Activated CD4-positive, CD25-positive, alpha-beta regulatory T cell treated with anti-CD3 and anti-CD28 coated beads, Interleukin-2, amount 50 U/mL, for 24 hours (primary cell): Measurements from ENCODE around the gene CCDC146.
"Not testable (repeated sequence)": the region's sequence is repeated elsewhere in the genome, so short reads cannot be mapped to it uniquely, and the experiment has no call there.

Source experiments
- ATAC-seq, 2 donors: fragments of 150-1000 bp; cut with Tn5 transposase; one replicate each; pipeline ENCODE4 v1.10.0; 2021; ENCODE audit warnings: mild to moderate bottlenecking in 1 of 2, moderate library complexity in 1 of 2

Gene CCDC146

GRCh38 chr7:77154917-77155464, 32.6 kb downstream of the CCDC146 start:
- peak; percentile 54 to 55 for ATAC-seq

GRCh38 chr7:77155601-77156377, 33.4 kb downstream of the CCDC146 start:
- peak; percentile 77 to 82 for ATAC-seq

GRCh38 chr7:77157034-77157433, 34.6 kb downstream of the CCDC146 start:
- ATAC-seq: peak; percentile 76 to 77

- peak; percentile 24 to 34 for ATAC-seq
These were observed 35.0 kb downstream of the CCDC146 start for GRCh38 chr7:77157446-77157845.

GRCh38 chr7:77171073-77171472, 48.7 kb downstream of the CCDC146 start:
- not testable (repeated sequence) for ATAC-seq

GRCh38 chr7:77172437-77173172, 50.2 kb downstream of the CCDC146 start:
- ATAC-seq: not testable (repeated sequence)

- ATAC-seq: not testable (repeated sequence)
These were observed 52.0 kb downstream of the CCDC146 start for GRCh38 chr7:77174418-77174817.

GRCh38 chr7:77175274-77175800, 52.9 kb downstream of the CCDC146 start:
- peak; percentile 46 to 53 for ATAC-seq

- ATAC-seq: not testable (repeated sequence)
These were observed 55.0 kb downstream of the CCDC146 start for GRCh38 chr7:77177321-77177904.

GRCh38 chr7:77178024-77178423, 55.6 kb downstream of the CCDC146 start:
- ATAC-seq: not testable (repeated sequence)

GRCh38 chr7:77181015-77181595, 58.7 kb downstream of the CCDC146 start:
- ATAC-seq: no peak

GRCh38 chr7:77181734-77182133, 59.3 kb downstream of the CCDC146 start:
- no peak for ATAC-seq

- ATAC-seq: no peak
These were observed 59.8 kb downstream of the CCDC146 start for GRCh38 chr7:77182261-77182660.

GRCh38 chr7:77184463-77184862, 62.0 kb downstream of the CCDC146 start:
- no peak for ATAC-seq

GRCh38 chr7:77184990-77185389, 62.6 kb downstream of the CCDC146 start:
- ATAC-seq: no peak

GRCh38 chr7:77185866-77186265, 63.5 kb downstream of the CCDC146 start:
- no peak for ATAC-seq

GRCh38 chr7:77188731-77189437, 66.5 kb downstream of the CCDC146 start:
- ATAC-seq: no peak

GRCh38 chr7:77197141-77197540, 74.7 kb downstream of the CCDC146 start:
- ATAC-seq: no peak

GRCh38 chr7:77199013-77199966, 76.9 kb downstream of the CCDC146 start, which contains the start of gene FGL2:
Gene FGL2 (minus strand): TSS chr7:77199819. CDS start chr7:77199793, 26 bp downstream.
- ATAC-seq: peak; percentile 49 to 58

- ATAC-seq: no peak
These were observed 78.1 kb downstream of the CCDC146 start for GRCh38 chr7:77200542-77200941.
